Measurements from ENCODE around the gene NR2C1. TPM values are rescaled to one million over a fixed set of nuclear protein-coding genes. Genes with fewer than 3 reads are reported as not detected.

NR2C1 gene
- total RNA-seq, 4 donors from 2014 or later = 11.3 to 61.9 (median 25.7) TPM

DNA sequence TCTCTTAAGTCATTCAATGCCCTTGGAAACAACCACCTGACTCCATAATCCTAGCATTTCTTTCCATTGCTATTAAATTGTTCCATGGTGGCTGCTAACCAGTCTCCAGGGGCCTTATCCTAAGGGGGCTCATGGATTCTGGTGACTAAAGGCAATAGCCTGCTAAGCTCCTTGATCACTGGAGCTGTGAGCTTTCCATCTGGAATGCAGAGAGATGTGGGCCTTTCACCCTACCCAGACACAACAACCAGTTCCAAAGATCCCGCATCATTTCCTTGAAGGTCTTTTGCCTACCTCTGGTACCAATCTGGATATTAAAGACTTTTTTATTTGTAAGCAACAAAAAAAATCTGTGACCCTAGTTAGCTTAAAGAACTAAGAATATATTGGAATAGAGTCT lies 102.9 kb downstream of the NR2C1 start:
- intact Hi-C loops (cut with DNase I; ENCODE audit: low total_unique reads) = no loop called here
- WGBS, 2 donors = 100% methylated on average over 1 of the region's 1 CpG
- no peak for DNase-seq (ENCODE audit: low spot score in 2 of 2)
- H3K4me3 ChIP-seq (ENCODE audit: low read depth, poor library complexity, severe bottlenecking) = no peak overlapping the region
- TF ChIP-seq POLR2A (IDR thresholded peaks at IDR 0.05) (no peak), CTCF (IDR thresholded peaks at IDR 0.05) (no peak)

Other genes with a start within 250 kb of the NR2C1 start
- gene NDUFA12, start 69.9 kb downstream of the NR2C1 start, total RNA-seq = 100 to 1,000 TPM in 2 of 4 donors, 10 to 100 TPM in 2; 97.1 to 124 (median 99.8) TPM
- 10 to 100 TPM; 13.9 to 19.1 (median 14.7) TPM for gene FGD6, start 143.8 kb upstream of the NR2C1 start, total RNA-seq
- 10 to 100 TPM; 40.6 to 95.9 (median 46.4) TPM for gene VEZT, start 144.2 kb upstream of the NR2C1 start, total RNA-seq

Data from lower leg skin (tissue), 4 donors.